HuH-7 (cell line): ENCODE results near the gene USP44.
"Not testable (repeated sequence)": the region's sequence is repeated elsewhere in the genome, so short reads cannot be mapped to it uniquely, and the experiment has no call there.

ENCODE experiments used
- DNase-seq: peaks from one replicate; pipeline ENCODE4 v3.0.0; 2011; ENCODE audit warnings: low spot score

USP44 gene

GRCh38 chr12:95506707-95507523 is 44.4 kb downstream of the USP44 start:
- no peak for DNase-seq

GRCh38 chr12:95505039-95505438 is 46.2 kb downstream of the USP44 start:
- DNase-seq = no peak

DNA sequence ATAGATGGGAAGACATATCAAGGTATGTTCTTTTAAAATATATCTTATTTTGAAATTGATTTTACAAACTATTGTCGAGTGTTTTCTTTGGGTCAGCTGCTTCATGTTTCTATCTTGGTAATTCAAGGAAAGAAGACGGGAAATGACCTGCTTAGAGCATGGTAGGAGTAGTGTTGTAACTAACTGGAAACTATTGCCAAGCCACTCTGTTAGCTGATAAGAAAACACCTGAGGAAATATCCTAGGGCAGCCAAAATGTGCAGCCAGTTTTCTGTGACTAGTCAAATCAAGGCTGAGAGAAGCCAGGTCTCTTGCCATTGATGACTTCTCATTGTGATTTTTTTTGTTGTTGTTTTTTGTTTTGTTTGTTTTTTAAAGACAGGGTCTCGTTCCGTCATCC is 47.1 kb downstream of the USP44 start:
- no peak for DNase-seq

DNA sequence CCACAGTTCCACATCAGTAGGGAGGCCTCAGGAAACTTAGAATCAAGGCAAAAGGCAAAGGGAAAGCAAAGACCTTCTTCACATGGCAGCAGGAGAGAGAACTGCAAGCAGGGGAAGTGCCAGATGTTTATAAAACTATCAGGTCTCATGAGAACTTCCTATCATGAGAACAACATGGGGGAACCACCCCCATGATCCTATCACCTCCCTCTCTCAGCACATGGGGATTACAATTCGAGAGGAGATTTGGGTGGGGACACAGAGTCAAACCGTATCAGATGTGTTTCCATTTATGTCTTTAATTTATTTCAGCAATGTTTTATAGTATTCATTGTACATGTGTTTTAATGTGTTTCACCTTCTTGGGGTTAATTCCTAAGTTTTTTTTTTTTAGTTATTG is 51.5 kb downstream of the USP44 start:
- no peak for DNase-seq

GRCh38 chr12:95498968-95499367 is 52.3 kb downstream of the USP44 start:
- DNase-seq = no peak

DNA sequence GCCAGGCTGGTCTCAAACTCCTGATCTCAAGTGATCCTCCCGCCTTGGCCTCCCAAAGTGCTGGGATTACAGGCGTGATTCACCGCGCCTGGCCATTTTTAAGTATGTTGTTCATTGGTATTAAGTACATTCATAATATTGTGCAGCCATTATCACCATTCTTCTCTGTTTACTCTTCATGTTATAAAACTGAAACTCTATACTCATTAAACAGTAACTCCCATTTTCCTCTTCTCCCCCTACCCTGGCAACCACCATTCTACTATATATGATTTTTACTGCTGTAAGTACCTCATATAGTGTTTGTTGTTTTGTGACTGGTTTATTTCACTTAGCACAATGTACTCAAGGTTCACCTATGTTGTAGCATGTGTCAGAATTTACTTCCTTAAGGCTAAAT is 54.2 kb downstream of the USP44 start:
- no peak for DNase-seq

GRCh38 chr12:95495433-95495832 is 55.8 kb downstream of the USP44 start:
- no peak for DNase-seq

GRCh38 chr12:95494888-95495287 is 56.4 kb downstream of the USP44 start:
- DNase-seq = no peak

DNA sequence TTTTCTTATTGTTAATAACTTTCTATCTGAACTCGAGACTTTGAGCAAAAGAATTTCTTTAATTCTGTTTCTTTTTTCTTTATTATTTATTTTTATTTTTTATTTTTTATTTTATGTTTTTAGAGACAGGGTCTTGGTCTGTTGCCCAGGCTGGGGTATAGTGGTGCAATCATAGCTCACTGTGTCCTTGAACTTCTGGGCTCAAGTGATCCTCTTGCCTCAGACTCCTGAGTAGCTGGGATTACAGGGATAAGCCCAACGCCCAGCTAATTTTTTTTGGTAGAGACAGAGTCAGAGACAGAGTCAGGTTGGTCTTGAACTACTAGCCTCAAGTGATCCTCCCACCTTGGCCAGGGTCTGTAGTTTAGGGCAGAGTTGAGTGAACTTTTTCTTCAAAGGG is 58.8 kb downstream of the USP44 start:
- DNase-seq = no peak

DNA sequence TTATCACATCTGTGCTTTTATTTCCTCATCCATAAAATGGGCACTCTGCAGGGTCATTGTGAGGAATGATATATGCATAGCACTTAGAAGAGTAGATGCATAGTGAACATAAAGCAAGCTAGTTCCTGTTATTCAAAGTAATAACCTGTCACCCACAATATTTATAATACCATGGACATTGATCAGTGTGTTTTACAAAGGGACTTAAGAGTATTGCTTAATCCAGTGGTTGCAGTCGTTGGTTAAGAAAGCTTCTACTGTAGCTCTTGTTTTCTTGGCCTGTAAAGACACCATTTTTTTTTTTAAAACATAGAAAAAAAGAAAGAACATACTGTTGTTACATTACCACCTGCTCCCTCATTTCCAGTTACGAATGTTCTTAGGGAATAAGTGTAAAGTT is 64.3 kb downstream of the USP44 start:
- no peak for DNase-seq

- DNase-seq = no peak
Observed at GRCh38 chr12:95484524-95484923, 66.8 kb downstream of the USP44 start.

DNA sequence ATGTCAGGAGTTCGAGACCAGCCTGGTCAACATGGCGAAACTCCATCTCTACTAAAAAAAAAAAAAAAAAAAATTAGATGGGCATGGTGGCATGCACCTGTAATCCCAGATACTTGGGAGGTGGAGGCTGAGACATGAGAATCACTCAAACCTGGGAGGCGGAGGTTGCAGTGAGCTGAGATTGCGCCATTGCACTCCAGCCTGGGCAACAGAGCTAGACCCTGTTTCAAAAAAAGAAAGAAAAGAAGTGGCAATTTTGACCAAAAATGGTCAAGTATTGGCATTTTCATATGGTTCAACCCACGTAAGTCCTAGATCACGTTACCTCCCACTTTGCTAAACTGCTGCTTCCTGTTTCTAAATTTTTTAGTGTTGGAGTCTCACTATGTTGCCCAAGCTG is 68.7 kb downstream of the USP44 start:
- not testable (repeated sequence) for DNase-seq

DNA sequence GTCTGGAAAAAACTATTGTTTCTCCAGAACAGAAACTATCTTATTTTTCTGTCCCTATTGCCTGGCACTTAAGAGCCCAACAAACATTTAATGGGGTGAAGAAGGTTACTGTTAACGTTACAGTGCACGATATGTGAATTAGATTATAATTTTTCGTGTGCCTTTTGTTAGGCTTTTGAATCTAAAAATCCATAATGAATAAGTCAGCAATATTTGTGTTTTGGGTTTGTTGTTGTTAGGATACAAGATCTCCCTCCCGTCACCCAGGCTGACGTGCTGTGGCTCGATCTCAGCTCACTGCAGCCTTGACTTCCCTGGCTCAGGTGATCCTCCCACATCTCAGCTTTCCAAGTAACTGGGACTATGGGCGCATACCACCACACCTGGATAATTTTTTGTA is 69.4 kb downstream of the USP44 start:
- no peak for DNase-seq

DNA sequence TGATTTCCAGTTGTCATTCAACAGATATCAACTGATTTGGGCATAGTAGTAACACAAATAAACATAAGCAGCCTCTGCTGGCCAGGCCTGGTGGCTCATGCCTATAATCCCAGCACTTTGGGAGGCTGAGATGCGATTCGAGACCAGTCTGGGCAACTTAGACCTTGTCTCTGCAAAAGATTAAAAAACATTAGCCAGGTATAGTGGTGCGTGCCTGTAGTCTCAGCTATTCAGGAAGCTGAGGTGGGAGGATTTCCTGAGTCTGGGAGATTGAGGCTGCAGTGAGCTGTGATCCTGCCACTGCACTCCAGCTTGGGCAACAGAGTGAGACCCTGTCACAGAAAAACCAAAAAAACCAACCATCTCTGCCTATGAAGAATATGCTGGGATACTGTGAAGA is 70.2 kb downstream of the USP44 start:
- no peak for DNase-seq

GRCh38 chr12:95480230-95480629 is 71.0 kb downstream of the USP44 start:
- no peak for DNase-seq

DNA sequence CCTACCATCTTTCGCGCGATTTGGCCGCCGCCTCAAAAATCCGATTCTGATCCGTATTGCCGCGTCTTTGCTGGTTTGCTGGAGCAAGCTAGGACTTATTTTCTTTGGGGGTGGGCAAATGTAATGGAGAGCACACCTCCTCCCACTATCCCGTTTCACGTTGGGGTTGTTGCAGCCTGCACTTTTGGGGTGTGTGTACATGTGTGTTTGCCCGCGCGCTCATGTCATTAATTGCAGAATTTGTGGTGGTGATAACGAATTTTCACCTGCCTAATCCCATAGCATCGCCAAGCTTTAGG is 76.7 kb downstream of the USP44 start:
- DNase-seq = no peak

DNA sequence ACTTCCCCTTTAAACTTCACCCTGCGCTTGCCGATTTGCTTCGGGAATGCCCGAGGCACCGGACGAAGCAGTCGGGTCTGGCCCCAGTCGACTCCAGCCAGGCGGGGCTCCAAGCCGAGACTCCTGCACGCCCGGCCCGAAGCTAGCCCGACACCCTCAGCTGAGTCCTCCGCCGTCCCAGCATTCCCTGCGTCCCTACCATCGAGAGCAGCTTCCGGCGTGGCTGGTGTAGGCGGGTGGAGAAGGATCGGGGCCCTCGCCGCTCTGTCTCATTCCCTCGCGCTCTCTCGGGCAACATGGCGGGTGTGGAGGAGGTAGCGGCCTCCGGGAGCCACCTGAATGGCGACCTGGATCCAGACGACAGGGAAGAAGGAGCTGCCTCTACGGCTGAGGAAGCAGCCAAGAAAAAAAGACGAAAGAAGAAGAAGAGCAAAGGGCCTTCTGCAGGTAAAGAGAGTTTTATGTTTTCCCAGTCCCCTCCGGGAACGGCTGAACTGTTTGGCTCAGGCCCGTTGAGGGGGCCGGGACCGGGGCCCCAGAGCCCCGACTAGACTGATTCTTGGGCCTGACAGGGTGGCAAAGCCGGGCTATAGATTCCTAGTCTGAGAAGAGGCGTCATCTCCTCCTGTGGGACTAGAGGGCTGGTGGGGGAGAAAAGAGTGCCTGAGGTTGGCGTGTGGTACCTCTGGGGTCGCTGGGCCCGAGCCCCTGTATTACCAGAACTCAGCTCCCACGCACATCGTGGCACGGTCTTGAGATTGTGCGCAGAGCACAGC is 77.2 kb downstream of the USP44 start, which contains the start of gene METAP2:
TSS of gene METAP2 (plus strand) at position 269 of the 776 bp plus-strand sequence. CDS start at position 297, 28 bp downstream.
- peak; percentile 88 for DNase-seq

- DNase-seq = peak; percentile 21
Observed at GRCh38 chr12:95473231-95473883, 77.9 kb downstream of the USP44 start.

DNA sequence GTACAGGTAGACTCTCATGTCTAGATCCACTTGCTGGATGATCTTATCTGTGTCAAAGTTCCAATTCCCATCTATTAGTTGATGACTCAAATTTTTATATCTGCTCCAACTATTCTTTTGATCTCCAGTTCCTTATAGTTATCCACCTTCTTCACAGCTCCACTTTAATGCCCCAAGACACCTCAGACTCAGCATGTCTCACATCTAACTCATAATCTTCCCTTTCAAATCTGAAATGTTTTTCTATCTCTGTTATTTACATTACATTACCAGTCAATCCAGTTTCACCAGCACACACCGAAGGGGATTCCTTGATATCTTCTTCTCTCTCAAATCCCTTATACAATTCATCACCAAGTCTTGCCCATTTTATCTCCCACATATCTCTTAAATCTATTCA is 81.0 kb downstream of the USP44 start:
- no peak for DNase-seq
